Adrenal gland (tissue), 5 donors: ENCODE results near the gene PIK3CG.

Source experiments
- CTCF ChIP-seq, 6 experiments: fragments of 450-650 bp in 4 of 6; fragments of 200-600 bp in 2 of 6; sonication (generic) in 1 of 6; IDR thresholded peaks; 1 replicate in 5 of 6; 2 replicates in 1 of 6; pipeline versions ENCODE4 v1.5.1 to v1.8.0; 2016 to 2021; ENCODE audit warnings: antibody characterized with exemption in 6 of 6, mild to moderate bottlenecking in 2 of 6, moderate library complexity in 1 of 6
- POLR2A ChIP-seq, 2 donors: fragments of 450-650 bp; IDR thresholded peaks; one replicate each; pipeline ENCODE4 v1.6.1; 2017; ENCODE audit warnings: antibody characterized with exemption in 2 of 2, mild to moderate bottlenecking in 2 of 2, moderate library complexity in 1 of 2
- donor health status: DM: no; HTN: no; CAD: no.

GRCh38 chr7:106824458-106824857 is 40.6 kb upstream of the PIK3CG start:
- TF ChIP-seq CTCF (IDR thresholded peaks at IDR 0.05) (no peak), POLR2A (IDR thresholded peaks at IDR 0.05) (no peak)
